GM12878 (cell line): Measurements from ENCODE around the gene ITGAD. TPM values are rescaled to one million over a fixed set of nuclear protein-coding genes. Genes with fewer than 3 reads are reported as not detected.

Source experiments
- ATAC-seq: fragments of 200-7000 bp; cut with Tn5 transposase; 3 replicates; pipeline ENCODE4 v1.9.1; 2020; ENCODE audit warnings: mild to moderate bottlenecking, moderate library complexity
- BruUV-seq: library from RNA; stranded (reverse); fragments of 400-500 nt; replicated peaks from 2 replicates; lab custom pipeline; 2021; lab: Mats Ljungman, UMichigan
- CTCF ChIA-PET: fragments of 300-600 bp; sonication (Branson Sonifier 250); formaldehyde crosslinking; extraction: SDS; loops from one replicate; lab custom pipeline; 2021; ENCODE audit warnings: inconsistent platforms; lab: Yijun Ruan, JAX
- POLR2A ChIA-PET: fragments of 350-600 bp; formaldehyde crosslinking; extraction: SDS; loops from one replicate; lab custom pipeline; 2021; ENCODE audit warnings: inconsistent platforms; lab: Charles Lee
- RAD21 ChIA-PET: fragments of 300-600 bp; sonication (Branson Sonifier 250); formaldehyde crosslinking; loops from one replicate; lab custom pipeline; 2023; ENCODE audit warnings: antibody characterized with exemption; ENCODE audit not compliant: unreplicated experiment; lab: Charles Lee
- SMC1A ChIA-PET: fragments of 300-600 bp; sonication (Branson Sonifier 250); formaldehyde crosslinking; loops from one replicate; lab custom pipeline; 2023; ENCODE audit not compliant: unreplicated experiment, uncharacterized antibody; lab: Charles Lee
- DNase-seq: peaks from one replicate; pipeline ENCODE4 v3.0.0-alpha.2; 2011; ENCODE audit warnings: low read depth, low spot score
- FAIRE-seq: peaks from 3 replicates; lab custom pipeline; 2011; peaks lifted over from hg19 to GRCh38; lab: Jason Lieb, UNC
- H2AFZ ChIP-seq: 2 replicates; pipeline ENCODE4 v1.6.0; 2011; ENCODE audit warnings: low read depth, low read length, control low read depth; ENCODE audit not compliant: control insufficient read depth
- H3K27ac ChIP-seq: 2 replicates; pipeline ENCODE4 v1.5.1; 2011; ENCODE audit warnings: control low read depth; ENCODE audit not compliant: control insufficient read depth, insufficient read depth
- H3K27me3 ChIP-seq, 2 experiments: replicated peaks in 1 of 2; 2 replicates each; pipeline versions ENCODE4 v1.6.0 to v1.6.1; 2011; ENCODE audit warnings: low read length in 1 of 2; ENCODE audit not compliant: control insufficient read depth in 2 of 2, insufficient read depth in 2 of 2
- H3K36me3 ChIP-seq, 2 experiments: 2 replicates each; pipeline ENCODE4 v1.5.1; 2011; ENCODE audit warnings: low read length in 1 of 2; ENCODE audit not compliant: control insufficient read depth in 2 of 2, insufficient read depth in 2 of 2
- H3K4me1 ChIP-seq: 2 replicates; pipeline ENCODE4 v1.6.1; 2011; ENCODE audit warnings: mild to moderate bottlenecking, low read length, moderate library complexity, mixed read lengths; ENCODE audit not compliant: control insufficient read depth, insufficient read depth
- H3K4me2 ChIP-seq: 2 replicates; pipeline ENCODE4 v1.6.0; 2011; ENCODE audit warnings: control low read depth; ENCODE audit not compliant: control insufficient read depth, insufficient read depth
- H3K4me3 ChIP-seq: fragments of 200-600 bp; sonication (generic); 2 replicates; pipeline ENCODE4 v1.5.1; 2016
- H3K79me2 ChIP-seq: 2 replicates; pipeline ENCODE4 v1.6.0; 2011; ENCODE audit warnings: low read length; ENCODE audit not compliant: control insufficient read depth, insufficient read depth
- H3K9ac ChIP-seq: 2 replicates; pipeline ENCODE4 v1.8.0; 2011; ENCODE audit warnings: low read length, control low read depth, mixed read lengths; ENCODE audit not compliant: control insufficient read depth, insufficient read depth
- H3K9me3 ChIP-seq: replicated peaks from 3 replicates; pipeline ENCODE4 v1.5.1; 2011; ENCODE audit warnings: mild to moderate bottlenecking, low read length; ENCODE audit not compliant: control insufficient read depth, insufficient read depth
- H4K20me1 ChIP-seq: 2 replicates; pipeline ENCODE4 v1.6.0; 2011; ENCODE audit not compliant: control insufficient read depth, insufficient read depth
- EP300 ChIP-seq, 2 experiments: fragments of 150-350 bp in 1 of 2; IDR thresholded peaks; 2 replicates each; pipeline ENCODE4 v1.6.1; 2011 to 2012; ENCODE audit warnings: low read depth in 2 of 2, low read length in 2 of 2, borderline replicate concordance in 1 of 2, improper control_type of control experiment in 1 of 2, inconsistent platforms in 1 of 2; ENCODE audit not compliant: control insufficient read depth in 1 of 2
- KLF5 ChIP-seq: fragments of 450-650 bp; IDR thresholded peaks from 2 replicates; pipeline ENCODE4 v1.6.1; 2014; ENCODE audit warnings: mild to moderate bottlenecking; ENCODE audit not compliant: partially characterized antibody
- LARP7 ChIP-seq: fragments of 450-650 bp; IDR thresholded peaks from 2 replicates; pipeline ENCODE4 v1.6.1; 2017; ENCODE audit warnings: mild to moderate bottlenecking
- NR2C2 ChIP-seq: IDR thresholded peaks from 2 replicates; pipeline ENCODE4 v1.6.1; 2011; ENCODE audit warnings: borderline replicate concordance, low read depth; ENCODE audit not compliant: control insufficient read depth, insufficient read length
- PAX8 ChIP-seq: fragments of 450-650 bp; IDR thresholded peaks from 2 replicates; pipeline ENCODE4 v1.6.1; 2017; ENCODE audit warnings: mild to moderate bottlenecking, moderate library complexity
- POLR2AphosphoS2 ChIP-seq: IDR thresholded peaks from 2 replicates; pipeline ENCODE4 v1.6.1; 2011; ENCODE audit warnings: low read depth, mild to moderate bottlenecking, low read length, improper control_type of control experiment, moderate library complexity
- TCF12 ChIP-seq: IDR thresholded peaks from 2 replicates; pipeline ENCODE4 v1.6.1; 2011; ENCODE audit warnings: low read depth, mild to moderate bottlenecking, low read length
- WGBS: methylation state at CpG from one replicate; pipeline ENCODE4 v1.1.6; 2016; ENCODE audit warnings: low lambda C conversion rate; ENCODE audit not compliant: insufficient replicate concordance, insufficient coverage; ENCODE audit errors: missing lambda C conversion rate; 5-methylcytosine and 5-hydroxymethylcytosine counted together
- in situ Hi-C: fragments of 300-500 bp; cut with MboI; formaldehyde crosslinking; loops from 9 replicates; pipeline ENCODE4 v1.14.3; 2018; ENCODE audit warnings: mixed read lengths
- intact Hi-C: fragments of 100-400 bp; cut with micrococcal nuclease; formaldehyde crosslinking; loops from one replicate; pipeline ENCODE4 v1.14.2; 2022; ENCODE audit not compliant: unreplicated experiment
- polyA plus RNA-seq, 11 experiments: library from polyadenylated mRNA; depleted of rRNA in 4 of 11; unstranded in 6 of 11; stranded (reverse) in 5 of 11; fragments of >200 nt; fragmentation: Nextera tagmentation in 4 of 11; fragmentation: Illumina TruSeq in 1 of 11; extraction: Ambion mirVana in 4 of 11; extraction: Trizol in 1 of 11; gene quantifications; 1 replicate in 1 of 11; 2 replicates in 10 of 11; pipeline versions ENCODE4 v1.2.1 to v1.2.3, GENCODE V29; 2011 to 2016; ENCODE audit warnings: inconsistent platforms in 2 of 11, missing spikeins in 2 of 11, low read depth in 1 of 11
- total RNA-seq, 4 experiments: library from RNA; depleted of rRNA in 3 of 4; stranded (reverse); fragments of >200 nt in 3 of 4; fragmentation: Illumina TruSeq in 1 of 4; extraction: Trizol in 1 of 4; gene quantifications; 2 replicates each; pipeline versions ENCODE4 v1.2.1 to v1.2.3, GENCODE V29; 2013 to 2021
- TF ChIP-seq, protein P1 (sequence below): fragments of 450-650 bp; IDR thresholded peaks from 2 replicates; pipeline ENCODE4 v1.6.1; 2014; ENCODE audit warnings: mild to moderate bottlenecking
- TF ChIP-seq, protein P2 (sequence below): fragments of 450-650 bp; IDR thresholded peaks from 2 replicates; pipeline ENCODE4 v1.6.1; 2018; ENCODE audit warnings: borderline replicate concordance, mild to moderate bottlenecking; ENCODE audit not compliant: partially characterized antibody

Gene ITGAD
- total and polyA plus RNA-seq, 10 of the 15 experiments (the other 5 are each of a cell fraction or from before 2014, with no cell fraction given), result 0.29 to 4.0 (median 1.2) TPM

DNA sequence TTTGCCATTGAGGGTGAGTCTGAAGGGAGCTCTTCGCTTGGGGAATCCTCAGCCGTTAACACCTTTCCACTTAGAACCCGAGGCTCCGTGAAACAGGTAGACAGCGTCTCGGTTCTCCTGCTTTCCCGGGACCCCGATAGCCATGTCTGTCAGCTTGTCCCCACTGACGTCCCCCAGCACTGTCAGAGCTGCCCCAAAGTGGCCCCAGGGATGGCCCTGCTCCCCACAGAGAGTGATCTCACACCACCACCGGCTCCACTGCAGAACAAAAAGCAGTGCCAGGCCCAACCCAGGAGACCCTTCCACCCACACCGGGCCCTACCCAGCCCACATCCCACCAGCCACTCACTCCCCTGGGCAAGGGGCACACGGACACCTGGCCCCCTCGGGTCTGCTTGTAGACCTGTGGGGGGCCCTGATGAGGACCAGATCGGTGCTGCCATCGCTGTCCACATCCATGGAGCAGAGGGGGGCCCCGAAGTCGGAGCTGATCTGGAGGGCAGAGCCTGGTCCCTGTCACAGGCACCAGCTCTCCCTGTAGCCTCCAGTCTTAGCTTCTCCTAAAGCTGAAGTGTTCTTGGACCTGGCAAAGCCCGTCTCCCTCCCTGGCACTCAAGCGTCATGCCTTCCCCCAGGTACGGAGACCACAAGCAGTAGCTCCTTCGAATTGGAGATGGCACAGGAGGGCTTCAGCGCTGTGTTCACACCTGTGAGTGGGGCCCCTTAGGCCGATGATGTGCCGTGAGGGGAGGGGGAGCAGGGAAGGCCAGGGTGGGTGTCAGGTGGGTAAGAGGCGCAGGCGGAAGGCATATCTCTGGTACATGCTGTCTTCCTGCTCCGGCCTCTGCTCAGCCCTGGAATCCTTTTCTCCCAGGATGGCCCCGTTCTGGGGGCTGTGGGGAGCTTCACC lies 31.7 kb upstream of the ITGAD start:
- H3K9ac ChIP-seq, result no peak overlapping the region
- WGBS, result 63% methylated on average over 28 of the region's 28 CpGs
- H2AFZ ChIP-seq, result no peak overlapping the region
- CTCF ChIA-PET, result interaction anchor here (1.4 kb wide), 1 partner anchor 25 kb away, joined by 5 read pairs; no protein-coding TSS in a partner anchor
- H3K36me3 ChIP-seq, result no peaks in the 10 kb centered on the region
- POLR2A ChIA-PET, result interaction anchor here (0.5 to 0.6 kb wide), 2 partner anchors 55 to 98 kb away, joined by 3 read pairs; no protein-coding TSS in a partner anchor
- SMC1A ChIA-PET, result interaction anchor here (1.3 to 1.6 kb wide), 2 partner anchors 10 to 12 kb away, joined by 3 read pairs; no protein-coding TSS in a partner anchor
- H4K20me1 ChIP-seq, result no peaks in the 10 kb centered on the region
- intact Hi-C loops, result no loop called here
- H3K27me3 ChIP-seq, result no peaks in the 10 kb centered on the region
- in situ Hi-C loops, result no loop called here
- no peak for DNase-seq
- no peaks in the 10 kb centered on the region for H3K9me3 ChIP-seq
- TF ChIP-seq POLR2AphosphoS2 (no peak), NR2C2 (no peak), EP300 (IDR thresholded peaks at IDR 0.05; ENCODE audit: borderline replicate concordance in 1 of 2, control insufficient read depth in 1 of 2, low read depth in 2 of 2, low read length in 2 of 2) (no peak), KLF5 (no peak), PAX8 (no peak), TCF12 (no peak), LARP7 (no peak)
- TF ChIP-seq, protein P1, sequence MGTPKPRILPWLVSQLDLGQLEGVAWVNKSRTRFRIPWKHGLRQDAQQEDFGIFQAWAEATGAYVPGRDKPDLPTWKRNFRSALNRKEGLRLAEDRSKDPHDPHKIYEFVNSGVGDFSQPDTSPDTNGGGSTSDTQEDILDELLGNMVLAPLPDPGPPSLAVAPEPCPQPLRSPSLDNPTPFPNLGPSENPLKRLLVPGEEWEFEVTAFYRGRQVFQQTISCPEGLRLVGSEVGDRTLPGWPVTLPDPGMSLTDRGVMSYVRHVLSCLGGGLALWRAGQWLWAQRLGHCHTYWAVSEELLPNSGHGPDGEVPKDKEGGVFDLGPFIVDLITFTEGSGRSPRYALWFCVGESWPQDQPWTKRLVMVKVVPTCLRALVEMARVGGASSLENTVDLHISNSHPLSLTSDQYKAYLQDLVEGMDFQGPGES, result no peak
- TF ChIP-seq, protein P2, sequence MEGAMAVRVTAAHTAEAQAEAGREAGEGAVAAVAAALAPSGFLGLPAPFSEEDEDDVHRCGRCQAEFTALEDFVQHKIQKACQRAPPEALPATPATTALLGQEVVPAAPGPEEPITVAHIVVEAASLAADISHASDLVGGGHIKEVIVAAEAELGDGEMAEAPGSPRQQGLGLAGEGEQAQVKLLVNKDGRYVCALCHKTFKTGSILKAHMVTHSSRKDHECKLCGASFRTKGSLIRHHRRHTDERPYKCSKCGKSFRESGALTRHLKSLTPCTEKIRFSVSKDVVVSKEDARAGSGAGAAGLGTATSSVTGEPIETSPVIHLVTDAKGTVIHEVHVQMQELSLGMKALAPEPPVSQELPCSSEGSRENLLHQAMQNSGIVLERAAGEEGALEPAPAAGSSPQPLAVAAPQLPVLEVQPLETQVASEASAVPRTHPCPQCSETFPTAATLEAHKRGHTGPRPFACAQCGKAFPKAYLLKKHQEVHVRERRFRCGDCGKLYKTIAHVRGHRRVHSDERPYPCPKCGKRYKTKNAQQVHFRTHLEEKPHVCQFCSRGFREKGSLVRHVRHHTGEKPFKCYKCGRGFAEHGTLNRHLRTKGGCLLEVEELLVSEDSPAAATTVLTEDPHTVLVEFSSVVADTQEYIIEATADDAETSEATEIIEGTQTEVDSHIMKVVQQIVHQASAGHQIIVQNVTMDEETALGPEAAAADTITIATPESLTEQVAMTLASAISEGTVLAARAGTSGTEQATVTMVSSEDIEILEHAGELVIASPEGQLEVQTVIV, result no peak
- TF ChIP-seq, all 136 proteins: peak for 0
- H3K4me2 ChIP-seq, result no peak overlapping the region
- H3K4me1 ChIP-seq, result peaks cover 13% of the 10 kb centered on the region
- RAD21 ChIA-PET, result no interaction called here
- no peak overlapping the region for H3K27ac ChIP-seq
- no peaks in the 10 kb centered on the region for H3K79me2 ChIP-seq
- FAIRE-seq (no peak), ATAC-seq (no peak)
- no peak overlapping the region for H3K4me3 ChIP-seq
- BruUV-seq, result no TSS peak
